Measurements from ENCODE around the gene SLC25A42. TPM values are rescaled to one million over a fixed set of nuclear protein-coding genes. Genes with fewer than 3 reads are reported as not detected.
"Not testable (repeated sequence)": the region's sequence is repeated elsewhere in the genome, so short reads cannot be mapped to it uniquely, and the experiment has no call there.

Gene SLC25A42
- total RNA-seq, 1 donor from 2014 or later, result 27.2 TPM

DNA sequence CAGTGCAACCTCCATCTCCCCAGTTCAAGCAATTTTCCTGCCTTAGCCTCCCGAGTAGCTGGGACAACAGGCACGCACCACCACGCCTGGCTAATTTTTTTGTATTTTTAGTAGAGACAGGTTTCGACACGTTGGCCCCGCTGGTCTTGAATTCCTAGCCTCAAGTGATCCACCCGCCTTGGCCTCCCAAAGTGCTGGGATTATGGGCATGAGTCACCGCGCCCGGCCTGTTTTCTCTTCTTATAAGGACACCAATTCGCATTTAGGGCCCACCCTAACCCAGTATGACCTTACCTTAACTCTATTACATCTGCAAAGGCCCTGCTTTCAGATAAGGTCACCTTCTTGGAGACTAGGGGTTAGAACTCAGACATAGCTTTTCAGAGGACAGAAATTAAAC lies 39.4 kb downstream of the SLC25A42 start:
- Histone ChIP-seq H3K4me1 (peaks cover 13% of the 10 kb centered on the region), H3K4me3 (no peak overlapping the region), H3K27ac (replicated peaks) (no peak overlapping the region), H3K27me3 (ENCODE audit: low read depth) (no peaks in the 10 kb centered on the region), H3K36me3 (peaks cover 25% of the 10 kb centered on the region), H3K9me3 (replicated peaks) (no peaks in the 10 kb centered on the region)
- TF ChIP-seq, protein P1, sequence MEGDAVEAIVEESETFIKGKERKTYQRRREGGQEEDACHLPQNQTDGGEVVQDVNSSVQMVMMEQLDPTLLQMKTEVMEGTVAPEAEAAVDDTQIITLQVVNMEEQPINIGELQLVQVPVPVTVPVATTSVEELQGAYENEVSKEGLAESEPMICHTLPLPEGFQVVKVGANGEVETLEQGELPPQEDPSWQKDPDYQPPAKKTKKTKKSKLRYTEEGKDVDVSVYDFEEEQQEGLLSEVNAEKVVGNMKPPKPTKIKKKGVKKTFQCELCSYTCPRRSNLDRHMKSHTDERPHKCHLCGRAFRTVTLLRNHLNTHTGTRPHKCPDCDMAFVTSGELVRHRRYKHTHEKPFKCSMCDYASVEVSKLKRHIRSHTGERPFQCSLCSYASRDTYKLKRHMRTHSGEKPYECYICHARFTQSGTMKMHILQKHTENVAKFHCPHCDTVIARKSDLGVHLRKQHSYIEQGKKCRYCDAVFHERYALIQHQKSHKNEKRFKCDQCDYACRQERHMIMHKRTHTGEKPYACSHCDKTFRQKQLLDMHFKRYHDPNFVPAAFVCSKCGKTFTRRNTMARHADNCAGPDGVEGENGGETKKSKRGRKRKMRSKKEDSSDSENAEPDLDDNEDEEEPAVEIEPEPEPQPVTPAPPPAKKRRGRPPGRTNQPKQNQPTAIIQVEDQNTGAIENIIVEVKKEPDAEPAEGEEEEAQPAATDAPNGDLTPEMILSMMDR (IDR thresholded peaks at IDR 0.05; ENCODE audit: borderline replicate concordance), result no peak
- intact Hi-C loops (cut with micrococcal nuclease), result no loop called here
- no peak for DNase-seq

DNA sequence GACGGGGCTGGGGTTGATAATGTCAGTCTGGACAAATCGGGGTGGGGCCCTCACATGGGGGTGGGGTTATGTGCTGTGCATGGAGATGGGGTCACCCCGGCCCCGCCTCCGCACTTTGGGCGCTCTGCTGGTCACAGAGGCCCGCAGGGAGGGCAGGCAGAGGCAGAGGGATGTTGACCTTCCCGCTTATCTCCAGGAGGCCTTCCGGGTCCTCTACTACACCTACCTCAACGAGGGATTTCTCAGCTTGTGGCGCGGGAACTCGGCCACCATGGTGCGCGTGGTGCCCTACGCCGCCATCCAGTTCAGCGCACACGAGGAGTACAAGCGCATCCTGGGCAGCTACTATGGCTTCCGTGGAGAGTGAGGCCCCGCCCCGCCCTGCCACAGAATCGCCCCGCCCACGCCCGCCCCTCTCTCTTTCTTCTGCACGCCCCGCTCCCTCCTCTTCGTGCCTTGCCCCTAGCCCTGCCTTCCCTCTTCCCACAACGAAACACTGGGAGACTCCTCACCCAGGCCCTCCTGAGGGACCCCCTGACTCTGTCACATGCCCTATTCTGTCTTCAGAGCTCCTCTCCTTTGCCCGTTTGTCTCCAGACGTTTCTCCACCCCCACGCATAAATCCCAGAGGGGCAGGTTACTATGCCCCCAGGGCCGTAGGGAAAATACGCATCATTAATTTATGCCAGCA lies 41.7 kb downstream of the SLC25A42 start:
- Histone ChIP-seq H3K4me1 (peaks cover 26% of the 10 kb centered on the region), H3K9me3 (replicated peaks) (no peaks in the 10 kb centered on the region), H3K36me3 (peaks cover 14% of the 10 kb centered on the region), H3K27ac (replicated peaks) (no peak overlapping the region), H3K27me3 (ENCODE audit: low read depth) (no peaks in the 10 kb centered on the region), H3K4me3 (peak overlapping the region; percentile 58)
- TF ChIP-seq, protein P1 (IDR thresholded peaks at IDR 0.05; ENCODE audit: borderline replicate concordance), result no peak
- intact Hi-C loops (cut with micrococcal nuclease), result no loop called here
- DNase-seq, result peak; percentile 70

DNA sequence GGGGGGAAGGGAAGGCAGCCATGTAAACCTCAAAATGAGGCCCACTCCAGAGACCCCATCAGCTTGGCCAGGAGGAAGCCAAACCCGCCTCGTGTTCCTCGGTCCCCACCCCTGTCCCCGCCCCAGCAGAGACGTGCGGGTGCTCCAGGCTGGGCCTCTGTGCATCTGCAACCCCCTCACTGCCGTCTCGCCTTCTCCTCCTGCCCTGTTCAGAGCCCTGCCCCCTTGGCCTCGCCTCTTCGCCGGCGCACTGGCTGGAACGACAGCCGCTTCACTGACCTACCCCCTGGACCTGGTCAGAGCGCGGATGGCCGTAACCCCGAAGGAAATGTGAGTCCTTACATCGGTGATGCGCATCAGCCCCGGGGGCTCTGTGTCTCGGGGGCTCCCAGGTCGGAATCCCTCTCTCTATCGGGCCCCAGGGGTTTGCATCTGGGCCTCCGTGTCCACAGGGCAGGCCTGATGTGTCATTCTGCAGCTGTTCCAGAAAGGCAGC lies 42.3 kb downstream of the SLC25A42 start:
- H3K4me3 ChIP-seq, result peak overlapping the region; percentile 58
- no peak overlapping the region for H3K27ac ChIP-seq (replicated peaks)
- no peak for DNase-seq
- TF ChIP-seq, protein P1 (IDR thresholded peaks at IDR 0.05; ENCODE audit: borderline replicate concordance), result no peak
- intact Hi-C loops (cut with micrococcal nuclease), result no loop called here
- peaks cover 13% of the 10 kb centered on the region for H3K36me3 ChIP-seq
- no peaks in the 10 kb centered on the region for H3K9me3 ChIP-seq (replicated peaks)
- no peaks in the 10 kb centered on the region for H3K27me3 ChIP-seq (ENCODE audit: low read depth)
- peaks cover 32% of the 10 kb centered on the region for H3K4me1 ChIP-seq

DNA sequence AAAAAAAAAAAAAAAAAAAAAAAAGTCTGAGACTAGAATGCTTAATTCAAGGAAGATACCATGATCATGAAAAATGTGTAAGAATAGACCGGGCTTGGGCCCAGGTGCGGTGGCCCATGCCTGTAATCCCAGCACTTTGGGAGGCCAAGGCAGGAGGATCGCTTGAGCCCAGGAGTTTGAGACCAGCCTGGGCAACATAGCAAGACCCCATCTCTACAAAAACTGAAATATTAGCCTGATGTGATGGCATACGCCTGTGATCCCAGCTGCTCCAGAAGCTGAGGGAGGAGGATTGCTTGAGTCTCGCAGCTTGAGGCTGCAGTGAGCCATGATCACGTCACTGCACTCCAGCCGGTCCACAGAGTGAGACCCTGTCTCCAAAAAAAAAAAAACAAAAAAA lies 43.1 kb downstream of the SLC25A42 start:
- H3K9me3 ChIP-seq (replicated peaks); H3K4me3 ChIP-seq; H3K27me3 ChIP-seq (ENCODE audit: low read depth); intact Hi-C loops (cut with micrococcal nuclease); DNase-seq; H3K36me3 ChIP-seq; H3K27ac ChIP-seq (replicated peaks): not testable (repeated sequence)
- H3K4me1 ChIP-seq, result peaks cover 33% of the 10 kb centered on the region

DNA sequence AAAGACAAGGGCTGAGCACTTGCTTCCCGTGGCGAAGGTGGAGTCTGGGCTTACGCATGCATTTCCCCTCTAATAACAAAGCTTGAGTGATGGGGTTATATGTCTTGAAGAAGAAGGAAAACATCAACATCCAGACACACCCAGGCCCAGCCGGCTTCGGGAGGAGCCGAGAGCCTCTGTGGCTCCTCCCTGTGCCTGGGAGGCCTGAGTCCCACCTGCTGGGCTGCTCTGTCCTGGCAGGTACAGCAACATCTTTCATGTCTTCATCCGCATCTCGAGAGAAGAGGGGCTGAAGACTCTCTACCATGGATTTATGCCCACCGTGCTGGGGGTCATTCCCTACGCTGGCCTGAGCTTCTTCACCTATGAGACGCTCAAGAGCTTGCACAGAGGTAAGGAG lies 43.9 kb downstream of the SLC25A42 start:
- DNase-seq, result no peak
- TF ChIP-seq, protein P1 (IDR thresholded peaks at IDR 0.05; ENCODE audit: borderline replicate concordance), result no peak
- Histone ChIP-seq H3K9me3 (replicated peaks) (no peaks in the 10 kb centered on the region), H3K27me3 (ENCODE audit: low read depth) (no peaks in the 10 kb centered on the region), H3K27ac (replicated peaks) (no peak overlapping the region), H3K4me1 (peaks cover 33% of the 10 kb centered on the region), H3K4me3 (no peak overlapping the region), H3K36me3 (no peaks in the 10 kb centered on the region)
- intact Hi-C loops (cut with micrococcal nuclease), result no loop called here

DNA sequence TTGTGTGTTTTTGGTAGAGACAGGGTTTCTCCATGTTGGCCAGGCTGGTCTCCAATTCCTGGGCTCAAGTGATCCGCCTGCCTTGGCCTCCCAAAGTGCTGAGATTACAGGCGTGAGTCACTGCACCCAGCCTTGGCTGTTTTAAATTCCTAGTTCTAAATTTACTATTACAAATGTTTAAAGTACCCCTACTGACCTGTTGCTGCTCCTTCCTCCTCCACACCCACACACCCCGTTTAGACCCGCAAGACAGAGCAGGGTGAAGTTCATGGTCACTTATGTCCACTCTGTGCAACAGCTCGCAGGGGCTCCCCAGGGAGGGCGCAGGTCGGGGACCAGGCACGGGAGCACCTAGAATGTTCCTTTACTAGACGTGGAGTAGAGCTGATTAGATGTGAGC lies 45.8 kb downstream of the SLC25A42 start:
- intact Hi-C loops (cut with micrococcal nuclease), result no loop called here
- Histone ChIP-seq H3K27me3 (ENCODE audit: low read depth) (no peaks in the 10 kb centered on the region), H3K27ac (replicated peaks) (no peak overlapping the region), H3K4me3 (no peak overlapping the region), H3K4me1 (peaks cover 33% of the 10 kb centered on the region), H3K9me3 (replicated peaks) (no peaks in the 10 kb centered on the region), H3K36me3 (no peaks in the 10 kb centered on the region)
- TF ChIP-seq, protein P1 (IDR thresholded peaks at IDR 0.05; ENCODE audit: borderline replicate concordance), result no peak
- DNase-seq, result no peak

Measured in left ventricle myocardium inferior (tissue), 1 donor.